ENCODE measurements around the gene MTAP.
"Not testable (repeated sequence)": the region's sequence is repeated elsewhere in the genome, so short reads cannot be mapped to it uniquely, and the experiment has no call there.

The MTAP gene

GRCh38 chr9:21919377-21920362, 117.2 kb downstream of the MTAP start:
- DNase-seq (ENCODE audit: low read depth): peak; percentile 50

DNA sequence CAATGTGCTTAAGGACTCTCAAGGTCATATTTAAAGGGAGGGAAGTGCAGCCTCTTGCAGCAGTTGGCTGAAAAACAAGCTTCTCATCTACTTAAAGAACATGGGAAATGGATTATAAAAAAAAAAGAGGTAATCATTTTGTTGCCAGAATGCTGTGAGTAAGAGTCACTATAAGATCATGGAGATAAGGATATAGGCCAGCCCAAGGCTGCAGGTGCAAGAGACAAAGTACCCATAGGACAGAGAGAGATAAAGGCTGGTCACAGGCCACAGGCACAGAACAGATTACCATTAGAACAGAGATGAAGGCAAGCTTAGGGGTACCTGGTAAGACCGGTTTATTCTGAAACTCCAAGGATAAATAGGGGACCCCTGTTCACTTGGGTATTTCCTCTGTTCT, 121.3 kb downstream of the MTAP start:
- no peak for DNase-seq (ENCODE audit: low read depth)

DNA sequence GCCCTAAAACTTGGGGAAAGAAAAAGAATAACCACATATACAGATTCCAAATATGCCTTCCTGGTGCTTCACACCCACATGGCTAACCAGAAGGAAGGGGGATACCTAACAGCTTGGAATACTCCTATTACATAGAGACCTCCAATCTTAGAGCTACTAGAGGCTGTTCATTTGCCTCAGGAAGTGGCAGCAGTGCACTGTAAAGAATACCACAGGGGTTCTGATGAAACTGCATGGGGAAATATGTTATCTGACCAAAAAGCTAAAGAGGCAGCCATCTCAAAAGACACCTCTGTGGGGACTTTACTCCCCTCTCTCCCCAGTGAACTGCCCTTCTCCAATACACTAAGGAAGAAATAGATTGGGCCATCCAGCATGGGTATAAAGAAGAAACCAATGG, 125.3 kb downstream of the MTAP start:
- no peak for DNase-seq (ENCODE audit: low read depth)

DNA sequence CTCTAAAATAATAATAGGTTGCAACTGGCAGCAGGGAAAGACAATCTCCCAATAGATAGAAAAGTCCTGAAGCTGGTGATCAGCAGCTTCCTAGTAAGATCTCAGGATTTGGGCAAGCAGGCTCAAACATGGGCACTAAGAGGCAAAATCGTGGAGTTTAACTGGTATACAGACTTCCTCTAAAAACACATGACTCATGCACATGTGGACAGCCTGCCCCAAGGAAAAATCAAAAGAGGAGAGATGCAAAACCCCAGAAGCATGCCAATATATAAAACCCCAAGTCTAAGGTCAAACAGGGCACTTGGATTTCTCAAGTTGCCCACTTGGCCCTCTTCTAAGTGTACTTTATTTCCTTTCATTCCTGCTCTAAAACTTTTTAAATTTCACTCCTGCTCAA, 129.0 kb downstream of the MTAP start:
- peak; percentile 11 for DNase-seq (ENCODE audit: low read depth)

GRCh38 chr9:21933281-21933680, 130.8 kb downstream of the MTAP start:
- no peak for DNase-seq (ENCODE audit: low read depth)

- peak; percentile 38 for DNase-seq (ENCODE audit: low read depth)
Observed at GRCh38 chr9:21933865-21934264, 131.4 kb downstream of the MTAP start.

- no peak for DNase-seq (ENCODE audit: low read depth)
Observed at GRCh38 chr9:21935631-21936030, 133.2 kb downstream of the MTAP start.

GRCh38 chr9:21936161-21936560, 133.7 kb downstream of the MTAP start:
- DNase-seq (ENCODE audit: low read depth): peak; percentile 15

GRCh38 chr9:21941337-21941995, 139.0 kb downstream of the MTAP start:
- no peak for DNase-seq (ENCODE audit: low read depth)

- DNase-seq (ENCODE audit: low read depth): no peak
Observed at GRCh38 chr9:21943464-21943863, 141.0 kb downstream of the MTAP start.

- DNase-seq (ENCODE audit: low read depth): no peak
Observed at GRCh38 chr9:21945606-21946005, 143.2 kb downstream of the MTAP start.

DNA sequence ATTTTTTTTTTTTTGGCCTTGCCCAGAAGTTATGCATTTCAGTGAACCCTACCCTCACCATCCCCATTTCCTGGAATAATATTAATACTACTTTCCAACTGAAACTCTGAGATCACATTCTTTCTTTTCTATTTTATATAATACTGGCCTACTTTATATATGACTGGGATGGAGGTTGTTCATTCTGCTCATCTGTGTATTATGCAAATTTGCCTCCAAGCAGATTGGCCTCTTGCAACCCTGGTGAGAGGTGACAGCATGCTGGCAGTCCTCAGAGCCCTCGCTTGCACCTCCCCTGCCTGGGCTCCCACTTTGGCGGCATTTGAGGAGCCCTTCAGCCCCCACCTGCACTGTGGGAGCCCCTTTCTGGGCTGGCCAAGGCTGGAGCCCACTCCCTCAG, 156.4 kb downstream of the MTAP start:
- DNase-seq (ENCODE audit: low read depth): no peak

- not testable (repeated sequence) for DNase-seq (ENCODE audit: low read depth)
Observed at GRCh38 chr9:21959268-21959667, 156.8 kb downstream of the MTAP start.

GRCh38 chr9:21961569-21961968, 159.1 kb downstream of the MTAP start:
- DNase-seq (ENCODE audit: low read depth): no peak

- peak; percentile 18 for DNase-seq (ENCODE audit: low read depth)
Observed at GRCh38 chr9:21964925-21965385, 162.5 kb downstream of the MTAP start.

DNA sequence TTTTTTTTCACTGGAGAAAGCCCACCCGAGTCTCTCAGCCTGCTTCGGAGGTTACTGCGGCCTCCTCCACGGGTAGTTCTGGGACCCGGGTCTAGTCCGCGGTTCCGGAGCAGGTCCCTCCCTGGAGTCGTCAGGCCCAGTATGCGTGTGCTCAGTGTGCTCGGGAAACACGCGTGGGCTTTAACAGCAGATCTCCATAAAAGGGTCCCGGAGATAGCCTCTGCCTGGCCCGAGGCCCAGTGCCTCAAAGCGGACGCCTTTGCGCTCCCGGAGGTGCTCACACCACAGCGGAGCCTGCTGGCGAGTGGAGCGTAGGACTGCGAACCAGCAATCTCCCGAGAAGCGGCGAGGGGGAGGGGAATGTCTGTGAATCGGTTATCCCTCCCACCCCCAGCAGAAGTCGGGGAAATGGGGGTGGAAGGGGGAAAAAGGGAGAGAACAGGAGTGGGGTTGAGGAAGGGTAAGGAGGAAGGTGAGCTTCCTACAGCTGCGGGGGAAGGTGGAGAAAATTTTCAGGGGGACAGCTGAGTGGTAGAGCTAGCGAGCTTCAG, 163.0 kb downstream of the MTAP start:
- DNase-seq (ENCODE audit: low read depth): peak; percentile 71

DNA sequence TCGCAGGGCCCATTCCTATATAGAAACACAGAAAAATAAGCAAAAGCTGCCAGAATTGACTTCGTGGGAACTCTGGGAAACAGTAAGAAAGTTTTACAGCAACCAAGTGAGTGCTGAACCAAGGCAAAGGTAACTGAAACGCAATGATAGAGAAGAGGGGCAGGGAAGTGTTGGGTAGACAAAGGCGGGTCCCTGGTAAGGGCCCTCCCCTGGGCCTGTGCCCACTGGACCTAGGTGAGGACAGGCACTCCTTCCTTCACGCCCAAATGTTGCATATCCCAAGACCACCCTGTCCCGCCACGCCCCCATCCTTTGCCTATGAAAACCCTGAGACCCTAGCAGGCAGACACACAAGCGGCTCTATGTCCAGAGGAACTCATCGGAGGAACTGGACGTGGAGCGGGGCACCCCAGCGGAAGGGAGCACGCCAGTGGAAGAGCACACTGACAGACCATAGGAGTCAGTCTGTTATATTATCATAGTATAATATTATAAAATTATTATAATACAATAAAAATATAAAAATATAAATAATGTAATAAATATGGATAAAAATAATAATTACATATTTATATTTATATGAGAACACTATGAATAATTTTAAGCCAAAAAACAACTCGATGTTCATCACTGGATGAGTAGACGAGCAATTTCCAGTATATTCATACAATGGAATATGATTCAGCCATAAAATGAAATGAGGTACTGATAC, 163.9 kb downstream of the MTAP start:
- no peak for DNase-seq (ENCODE audit: low read depth)

DNA sequence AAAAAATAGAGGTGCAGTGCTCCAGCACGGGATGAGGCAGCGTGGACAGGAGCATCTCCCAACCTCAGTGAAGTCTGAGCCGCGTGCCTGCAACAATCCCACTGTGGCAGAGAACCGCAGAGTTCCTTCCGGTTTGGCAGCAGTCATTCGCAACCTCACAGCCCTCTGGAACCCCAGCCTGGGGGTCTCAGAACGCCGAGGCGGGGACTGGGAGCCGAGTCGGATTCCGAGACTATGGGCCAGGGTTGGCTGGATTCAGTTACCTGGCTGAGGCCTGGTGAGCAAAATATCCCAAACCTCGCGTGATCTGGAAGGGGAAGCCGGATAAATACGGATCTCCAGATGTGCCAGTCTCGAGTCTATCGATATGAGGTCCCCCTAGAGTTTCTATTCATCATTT, 164.7 kb downstream of the MTAP start:
- DNase-seq (ENCODE audit: low read depth): no peak

DNA sequence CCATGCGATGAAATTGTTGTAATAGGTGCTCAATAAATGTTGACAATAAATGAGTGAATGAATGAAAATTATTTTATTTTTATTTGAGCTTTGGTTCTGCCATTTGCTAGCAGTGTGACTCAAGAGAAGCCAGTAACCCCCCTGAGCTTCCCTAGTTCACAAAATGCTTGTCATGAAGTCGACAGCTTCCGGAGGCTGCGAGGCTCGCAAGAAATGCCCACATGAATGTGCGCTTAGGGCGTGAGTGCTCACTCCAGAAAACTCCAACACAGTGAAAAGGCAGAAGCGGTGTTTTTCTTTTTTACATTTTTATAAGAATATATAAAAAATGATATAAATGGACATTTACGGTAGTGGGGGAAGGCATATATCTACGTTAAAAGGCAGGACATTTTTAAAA, 165.3 kb downstream of the MTAP start:
- DNase-seq (ENCODE audit: low read depth): no peak

- no peak for DNase-seq (ENCODE audit: low read depth)
Observed at GRCh38 chr9:21968331-21969010, 166.0 kb downstream of the MTAP start.
